HL-60/S4 (cell line): Measurements from ENCODE around the gene MOG.

Experiments
- in situ Hi-C: fragments of 300-500 bp; cut with MboI; formaldehyde crosslinking; loops from 2 replicates; pipeline ENCODE4 v1.14.3; 2022; ENCODE audit warnings: low sequenced_read_pairs

Gene MOG

GRCh38 chr6:29656798-29657197 is at the start of gene MOG:
Gene MOG (plus strand): TSS chr6:29657092. CDS start chr6:29657210, 118 bp downstream.
- in situ Hi-C loops, result no loop called here

- in situ Hi-C loops, result no loop called here
Observed at GRCh38 chr6:29608131-29608530, 48.8 kb upstream of the MOG start.

- in situ Hi-C loops, result no loop called here
Observed at GRCh38 chr6:29610540-29610939, 46.4 kb upstream of the MOG start.

- in situ Hi-C loops, result no loop called here
Observed at GRCh38 chr6:29611426-29611825, 45.5 kb upstream of the MOG start.

GRCh38 chr6:29617782-29618554 is 38.9 kb upstream of the MOG start:
- in situ Hi-C loops, result no loop called here

GRCh38 chr6:29619578-29620160 is 37.2 kb upstream of the MOG start:
- in situ Hi-C loops, result no loop called here

- in situ Hi-C loops, result no loop called here
Observed at GRCh38 chr6:29620630-29621029, 36.3 kb upstream of the MOG start.

- in situ Hi-C loops, result no loop called here
Observed at GRCh38 chr6:29624520-29624961, 32.4 kb upstream of the MOG start.

- in situ Hi-C loops, result no loop called here
Observed at GRCh38 chr6:29625337-29625930, 31.5 kb upstream of the MOG start.

- in situ Hi-C loops, result no loop called here
Observed at GRCh38 chr6:29626948-29627754, 29.7 kb upstream of the MOG start.

- in situ Hi-C loops, result no loop called here
Observed at GRCh38 chr6:29627755-29628418, 29.0 kb upstream of the MOG start.

- in situ Hi-C loops, result no loop called here
Observed at GRCh38 chr6:29628419-29629281, 28.2 kb upstream of the MOG start.

- in situ Hi-C loops, result no loop called here
Observed at GRCh38 chr6:29629571-29629970, 27.3 kb upstream of the MOG start.

GRCh38 chr6:29630315-29630714 is 26.6 kb upstream of the MOG start:
- in situ Hi-C loops, result no loop called here

- in situ Hi-C loops, result no loop called here
Observed at GRCh38 chr6:29631209-29631810, 25.6 kb upstream of the MOG start.

GRCh38 chr6:29631860-29632731 is 24.8 kb upstream of the MOG start:
- in situ Hi-C loops, result no loop called here

- in situ Hi-C loops, result no loop called here
Observed at GRCh38 chr6:29632789-29633533, 23.9 kb upstream of the MOG start, which contains the start of gene GABBR1. Gene GABBR1 (minus strand): TSS chr6:29633183. CDS start chr6:29632385, 798 bp downstream.

- in situ Hi-C loops, result no loop called here
Observed at GRCh38 chr6:29633534-29633905, 23.4 kb upstream of the MOG start.
